Osteoblast (primary cell): ENCODE results near the gene KLHL29. TPM values are rescaled to one million over a fixed set of nuclear protein-coding genes. Genes with fewer than 3 reads are reported as not detected.

ENCODE experiments used
- DNase-seq: peaks from one replicate; pipeline ENCODE4 v3.0.0; 2011; ENCODE audit warnings: low spot score, mixed read lengths; ENCODE audit not compliant: insufficient read length; ENCODE audit errors: missing footprints
- H2AFZ ChIP-seq: 2 replicates; pipeline ENCODE4 v1.6.0; 2011; ENCODE audit warnings: mild to moderate bottlenecking, low read length
- H3K27ac ChIP-seq: 2 replicates; pipeline ENCODE4 v1.5.1; 2011; ENCODE audit warnings: mild to moderate bottlenecking, low read depth, low read length, moderate library complexity
- H3K27me3 ChIP-seq: 2 replicates; pipeline ENCODE4 v1.6.0; 2012; ENCODE audit warnings: mild to moderate bottlenecking, control low read depth, inconsistent platforms, low read length, moderate library complexity; ENCODE audit not compliant: insufficient read depth
- H3K36me3 ChIP-seq: 2 replicates; pipeline ENCODE4 v1.5.1; 2011; ENCODE audit warnings: mild to moderate bottlenecking, low read length, control low read depth, moderate library complexity; ENCODE audit not compliant: insufficient read depth
- H3K4me1 ChIP-seq: 2 replicates; pipeline ENCODE4 v1.5.1; 2011; ENCODE audit warnings: mild to moderate bottlenecking, low read length, control low read depth, moderate library complexity; ENCODE audit not compliant: insufficient read depth
- H3K4me2 ChIP-seq: 2 replicates; pipeline ENCODE4 v1.6.0; 2011; ENCODE audit warnings: mild to moderate bottlenecking, low read length; ENCODE audit not compliant: insufficient read depth
- H3K4me3 ChIP-seq: fragments of 200-600 bp; sonication (generic); 3 replicates; pipeline ENCODE4 v1.5.1; 2012; ENCODE audit warnings: mild to moderate bottlenecking, low read length, inconsistent platforms; ENCODE audit not compliant: insufficient read depth
- H3K79me2 ChIP-seq: 2 replicates; pipeline ENCODE4 v1.6.0; 2012; ENCODE audit warnings: mild to moderate bottlenecking, low read length, control low read depth, inconsistent platforms; ENCODE audit not compliant: insufficient read depth
- H3K9me3 ChIP-seq: 2 replicates; pipeline ENCODE4 v1.5.1; 2011; ENCODE audit warnings: low read depth, low read length, control low read depth
- H4K20me1 ChIP-seq: 2 replicates; pipeline ENCODE4 v1.6.0; 2012; ENCODE audit warnings: mild to moderate bottlenecking, low read length, control low read depth; ENCODE audit not compliant: insufficient read depth
- total RNA-seq: library from RNA; depleted of rRNA; stranded (reverse); fragments of >200 nt; gene quantifications from 2 replicates; pipeline ENCODE4 v1.2.3, GENCODE V29; 2012
- TF ChIP-seq, protein P1 (sequence below): IDR thresholded peaks from 2 replicates; pipeline ENCODE4 v1.5.1; 2011; ENCODE audit warnings: mild to moderate bottlenecking, low read depth, low read length, moderate library complexity; ENCODE audit errors: extremely low read depth

KLHL29 gene
- total RNA-seq, 1 donor, result 3.3 TPM

DNA sequence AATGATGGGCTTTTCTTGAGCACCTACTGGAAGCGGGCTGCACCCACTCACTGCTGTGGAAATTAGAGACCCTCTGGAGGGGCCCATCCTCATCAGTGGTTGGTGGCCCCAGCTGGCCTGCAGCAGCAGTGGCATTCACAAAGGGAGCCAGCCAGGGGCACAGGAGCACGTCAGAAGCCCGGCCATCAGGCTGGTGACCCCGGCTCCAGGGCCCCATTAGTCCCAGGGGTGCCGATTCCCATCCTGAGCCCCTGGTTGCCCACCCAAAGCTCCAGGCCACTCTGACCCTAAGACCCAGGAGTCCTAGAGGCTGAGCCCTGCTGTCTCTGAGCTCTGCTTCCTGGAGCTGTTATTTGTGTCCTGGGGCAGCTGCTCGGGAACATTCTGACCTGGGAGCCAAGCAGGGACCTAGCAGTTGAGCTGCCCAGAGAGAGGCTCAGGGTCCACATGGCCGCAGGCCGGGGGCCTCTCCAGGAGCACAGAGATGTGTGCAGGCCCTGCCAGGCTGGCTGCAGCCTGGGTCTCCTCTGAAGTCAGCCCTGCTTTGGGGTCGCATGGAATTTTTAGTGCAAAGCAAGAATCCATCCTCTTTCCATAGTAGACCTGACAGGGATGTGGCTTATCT is 207.2 kb downstream of the KLHL29 start:
- H3K27me3 ChIP-seq, result no peaks in the 10 kb centered on the region
- no peak overlapping the region for H2AFZ ChIP-seq
- H3K4me1 ChIP-seq, result peaks cover 10% of the 10 kb centered on the region
- TF ChIP-seq, protein P1, sequence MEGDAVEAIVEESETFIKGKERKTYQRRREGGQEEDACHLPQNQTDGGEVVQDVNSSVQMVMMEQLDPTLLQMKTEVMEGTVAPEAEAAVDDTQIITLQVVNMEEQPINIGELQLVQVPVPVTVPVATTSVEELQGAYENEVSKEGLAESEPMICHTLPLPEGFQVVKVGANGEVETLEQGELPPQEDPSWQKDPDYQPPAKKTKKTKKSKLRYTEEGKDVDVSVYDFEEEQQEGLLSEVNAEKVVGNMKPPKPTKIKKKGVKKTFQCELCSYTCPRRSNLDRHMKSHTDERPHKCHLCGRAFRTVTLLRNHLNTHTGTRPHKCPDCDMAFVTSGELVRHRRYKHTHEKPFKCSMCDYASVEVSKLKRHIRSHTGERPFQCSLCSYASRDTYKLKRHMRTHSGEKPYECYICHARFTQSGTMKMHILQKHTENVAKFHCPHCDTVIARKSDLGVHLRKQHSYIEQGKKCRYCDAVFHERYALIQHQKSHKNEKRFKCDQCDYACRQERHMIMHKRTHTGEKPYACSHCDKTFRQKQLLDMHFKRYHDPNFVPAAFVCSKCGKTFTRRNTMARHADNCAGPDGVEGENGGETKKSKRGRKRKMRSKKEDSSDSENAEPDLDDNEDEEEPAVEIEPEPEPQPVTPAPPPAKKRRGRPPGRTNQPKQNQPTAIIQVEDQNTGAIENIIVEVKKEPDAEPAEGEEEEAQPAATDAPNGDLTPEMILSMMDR, result no peak
- H3K4me3 ChIP-seq, result no peak overlapping the region
- no peak overlapping the region for H3K4me2 ChIP-seq
- no peaks in the 10 kb centered on the region for H3K36me3 ChIP-seq
- no peak overlapping the region for H3K27ac ChIP-seq
- H3K79me2 ChIP-seq, result no peaks in the 10 kb centered on the region
- H3K9me3 ChIP-seq, result no peaks in the 10 kb centered on the region
- H4K20me1 ChIP-seq, result peaks cover 3% of the 10 kb centered on the region
- no peak for DNase-seq

DNA sequence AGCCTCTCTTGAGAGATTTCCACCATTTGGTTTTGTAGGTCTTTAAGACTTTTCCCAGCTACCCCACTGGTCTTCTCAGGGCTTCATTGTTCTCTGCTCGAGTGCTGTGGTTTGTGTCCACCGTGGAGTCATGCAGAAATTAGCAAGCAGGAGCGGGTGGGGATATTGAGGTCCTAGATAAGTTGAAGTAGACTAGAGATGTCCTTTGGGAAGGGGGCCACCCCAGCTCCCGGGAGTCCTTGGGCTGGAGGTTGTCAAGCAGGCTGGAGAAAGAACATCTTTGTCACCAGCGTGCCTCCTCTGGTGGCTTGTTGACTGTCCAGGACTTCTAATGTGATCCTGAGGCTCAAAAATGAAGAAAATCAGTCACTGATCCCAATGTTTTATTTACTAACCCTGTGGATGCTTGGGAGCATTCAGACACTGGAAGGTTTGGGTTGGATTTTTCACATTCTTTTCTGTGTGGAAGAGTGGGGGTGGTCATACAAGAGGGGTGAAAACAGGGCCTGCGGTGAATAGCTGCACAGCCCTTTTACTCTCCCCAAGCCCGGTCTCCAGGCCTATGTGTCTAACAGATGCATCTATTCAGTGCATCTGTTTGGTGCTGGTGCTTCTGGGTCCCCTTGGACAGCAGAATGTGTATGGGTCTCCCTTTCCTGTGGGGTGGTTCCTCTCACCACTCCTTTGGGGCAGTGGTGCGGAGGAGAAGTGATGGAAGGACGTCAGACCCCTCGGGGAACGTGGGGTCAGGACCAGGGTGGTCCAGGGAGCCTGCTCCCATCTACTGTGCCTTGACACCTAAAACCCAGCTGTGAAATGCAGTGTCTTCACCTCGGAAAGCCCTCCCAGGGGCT is 208.1 kb downstream of the KLHL29 start:
- H3K4me1 ChIP-seq, result peaks cover 10% of the 10 kb centered on the region
- H4K20me1 ChIP-seq, result peaks cover 3% of the 10 kb centered on the region
- TF ChIP-seq, protein P1, result no peak
- no peaks in the 10 kb centered on the region for H3K9me3 ChIP-seq
- no peak overlapping the region for H3K4me3 ChIP-seq
- H3K4me2 ChIP-seq, result no peak overlapping the region
- DNase-seq, result no peak
- no peaks in the 10 kb centered on the region for H3K36me3 ChIP-seq
- no peak overlapping the region for H2AFZ ChIP-seq
- no peaks in the 10 kb centered on the region for H3K27me3 ChIP-seq
- no peaks in the 10 kb centered on the region for H3K79me2 ChIP-seq
- H3K27ac ChIP-seq, result no peak overlapping the region

DNA sequence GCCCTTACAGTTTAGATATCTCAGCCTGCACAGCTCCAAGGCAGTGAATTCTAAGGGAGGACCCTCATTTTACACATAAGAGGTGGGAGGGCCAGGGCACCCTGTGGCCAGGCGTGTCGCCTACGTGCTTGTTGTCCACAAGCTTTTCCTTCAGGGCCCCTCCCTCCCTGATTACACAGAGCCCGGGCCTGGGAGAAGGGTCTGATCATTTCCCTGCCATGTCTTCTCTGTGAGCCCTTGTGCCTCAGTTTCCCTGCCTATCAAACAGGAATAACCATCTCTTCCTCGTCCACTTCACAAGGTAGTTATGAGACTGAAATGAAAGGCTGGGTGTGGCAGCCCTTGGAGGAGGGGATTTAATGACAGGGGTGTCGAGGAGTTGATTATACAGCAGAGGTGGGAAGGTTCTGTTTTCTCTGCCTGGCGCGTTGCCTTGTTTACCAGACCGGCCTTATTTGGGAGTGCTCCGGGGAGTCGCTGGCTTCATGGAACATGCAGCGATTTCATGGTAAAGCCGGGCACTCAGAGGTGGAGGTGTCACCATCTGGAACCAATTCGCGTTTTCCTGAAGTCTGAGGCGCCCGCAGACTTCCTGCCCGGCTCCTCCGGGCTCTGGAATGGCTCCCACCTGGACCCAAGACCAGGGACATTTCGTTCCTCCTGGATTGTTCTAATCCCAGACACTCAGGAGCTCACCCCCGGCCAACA is 208.9 kb downstream of the KLHL29 start:
- Histone ChIP-seq H3K4me2 (no peak overlapping the region), H3K79me2 (no peaks in the 10 kb centered on the region), H2AFZ (no peak overlapping the region), H4K20me1 (peaks cover 3% of the 10 kb centered on the region), H3K36me3 (no peaks in the 10 kb centered on the region), H3K27ac (no peak overlapping the region), H3K4me3 (no peak overlapping the region), H3K4me1 (peaks cover 10% of the 10 kb centered on the region), H3K9me3 (no peaks in the 10 kb centered on the region), H3K27me3 (no peaks in the 10 kb centered on the region)
- DNase-seq, result no peak
- TF ChIP-seq, protein P1, result no peak

DNA sequence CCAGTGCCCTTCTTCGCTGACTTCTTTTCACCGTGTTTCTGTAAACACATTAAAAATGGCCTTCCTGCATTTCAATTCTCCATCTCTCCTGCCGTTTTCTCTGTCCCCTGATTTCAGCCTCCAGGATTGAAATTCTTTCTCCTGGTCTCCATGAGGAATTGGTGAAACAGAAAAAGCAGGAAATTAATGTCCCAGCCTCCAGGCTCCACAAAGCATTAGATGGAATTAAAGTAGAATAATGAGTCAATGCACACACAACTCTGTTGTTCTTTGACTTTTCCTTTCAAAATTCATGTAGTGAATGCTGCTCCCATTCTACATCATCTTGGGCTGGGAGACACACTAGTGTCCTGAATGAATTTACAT is 209.5 kb downstream of the KLHL29 start:
- Histone ChIP-seq H3K27me3 (no peaks in the 10 kb centered on the region), H2AFZ (no peak overlapping the region), H3K4me1 (peaks cover 10% of the 10 kb centered on the region), H3K4me2 (no peak overlapping the region), H4K20me1 (peaks cover 3% of the 10 kb centered on the region), H3K4me3 (no peak overlapping the region), H3K79me2 (no peaks in the 10 kb centered on the region), H3K27ac (no peak overlapping the region), H3K36me3 (no peaks in the 10 kb centered on the region), H3K9me3 (no peaks in the 10 kb centered on the region)
- no peak for DNase-seq
- TF ChIP-seq, protein P1, result no peak
